ENCODE results near the gene ZNF688. TPM values are rescaled to one million over a fixed set of nuclear protein-coding genes. Genes with fewer than 3 reads are reported as not detected.
"Not testable (repeated sequence)": the region's sequence is repeated elsewhere in the genome, so short reads cannot be mapped to it uniquely, and the experiment has no call there.

The ZNF688 gene
- total and polyA plus RNA-seq, 4 donors, result 3.4 to 8.9 (median 4.8) TPM

GRCh38 chr16:30592871-30593270, 21.4 kb upstream of the ZNF688 start (continued):
- TF ChIP-seq RXRA (IDR thresholded peaks at IDR 0.05) (no peak), FOXA2 (IDR thresholded peaks at IDR 0.05) (no peak), SP1 (IDR thresholded peaks at IDR 0.05) (no peak), HNF4G (IDR thresholded peaks at IDR 0.05) (no peak), REST (IDR thresholded peaks at IDR 0.05) (no peak), TAF1 (conservative IDR thresholded peaks at IDR 0.05) (no peak), YY1 (IDR thresholded peaks at IDR 0.05) (no peak), GABPA (IDR thresholded peaks at IDR 0.05 in 1 of 2, conservative IDR thresholded peaks at IDR 0.05 in 1 of 2) (no peak)

GRCh38 chr16:30590869-30591268, 19.4 kb upstream of the ZNF688 start:
- 97% methylated on average over 9 of the region's 9 CpGs for WGBS
- not testable (repeated sequence) for H3K9ac ChIP-seq (ENCODE audit: low read depth in 1 of 2, low read length in 2 of 2); H3K27ac ChIP-seq (ENCODE audit: low read depth in 1 of 2, low read length in 2 of 2); H3K4me1 ChIP-seq (ENCODE audit: control insufficient read depth in 4 of 4, insufficient read depth in 4 of 4, low read length in 3 of 4); H3K27me3 ChIP-seq (ENCODE audit: control insufficient read depth in 4 of 4, insufficient read depth in 4 of 4, low read length in 3 of 4); DNase-seq (ENCODE audit: low spot score); H3K36me3 ChIP-seq (ENCODE audit: control insufficient read depth in 4 of 4, insufficient read depth in 3 of 4, low read depth in 1 of 4, low read length in 3 of 4); H3K9me3 ChIP-seq (ENCODE audit: control insufficient read depth in 4 of 4, low read length in 3 of 4); H3K4me3 ChIP-seq (ENCODE audit: low read depth in 1 of 3, low read length in 3 of 3)

GRCh38 chr16:30589582-30589981, 18.1 kb upstream of the ZNF688 start:
- 96% methylated on average over 2 of the region's 2 CpGs for WGBS
- peaks cover 2 to 15% (median 10%) of the 10 kb centered on the region in 4 donors for H3K4me1 ChIP-seq (ENCODE audit: control insufficient read depth in 4 of 4, insufficient read depth in 4 of 4, low read length in 3 of 4)

GRCh38 chr16:30588651-30589050, 17.1 kb upstream of the ZNF688 start:
- Histone ChIP-seq H3K4me1 (ENCODE audit: control insufficient read depth in 4 of 4, insufficient read depth in 4 of 4, low read length in 3 of 4) (peaks cover 2 to 21% (median 10%) of the 10 kb centered on the region in 4 donors), H3K27me3 (ENCODE audit: control insufficient read depth in 4 of 4, insufficient read depth in 4 of 4, low read length in 3 of 4) (no peaks in the 10 kb centered on the region), H3K4me3 (ENCODE audit: low read depth in 1 of 3, low read length in 3 of 3) (no peak overlapping the region), H3K36me3 (ENCODE audit: control insufficient read depth in 4 of 4, insufficient read depth in 3 of 4, low read depth in 1 of 4, low read length in 3 of 4) (no peaks in the 10 kb centered on the region), H3K27ac (ENCODE audit: low read depth in 1 of 2, low read length in 2 of 2) (no peak overlapping the region), H3K9ac (ENCODE audit: low read depth in 1 of 2, low read length in 2 of 2) (no peak overlapping the region), H3K9me3 (ENCODE audit: control insufficient read depth in 4 of 4, low read length in 3 of 4) (no peaks in the 10 kb centered on the region)
- no peak for TF ChIP-seq MAX (IDR thresholded peaks at IDR 0.05)
- TF ChIP-seq RXRA (IDR thresholded peaks at IDR 0.05), result no peak
- no peak for TF ChIP-seq REST (IDR thresholded peaks at IDR 0.05)
- TF ChIP-seq CTCF (IDR thresholded peaks at IDR 0.05; ENCODE audit: low read depth, low read length, missing input control), result no peak
- no peak for TF ChIP-seq YY1 (IDR thresholded peaks at IDR 0.05)
- no peak for TF ChIP-seq SP1 (IDR thresholded peaks at IDR 0.05)
- no peak for TF ChIP-seq JUND (IDR thresholded peaks at IDR 0.05)
- TF ChIP-seq EGR1 (IDR thresholded peaks at IDR 0.05; ENCODE audit: low read depth in 2 of 2), result no peak
- TF ChIP-seq HNF4G (IDR thresholded peaks at IDR 0.05), result no peak
- WGBS, result 96% methylated on average over 2 of the region's 2 CpGs
- no peak for DNase-seq (ENCODE audit: low spot score)

More at GRCh38 chr16:30589582-30589981, 18.1 kb upstream of the ZNF688 start:
- not testable (repeated sequence) for H3K9me3 ChIP-seq (ENCODE audit: control insufficient read depth in 4 of 4, low read length in 3 of 4); H3K27me3 ChIP-seq (ENCODE audit: control insufficient read depth in 4 of 4, insufficient read depth in 4 of 4, low read length in 3 of 4); H3K36me3 ChIP-seq (ENCODE audit: control insufficient read depth in 4 of 4, insufficient read depth in 3 of 4, low read depth in 1 of 4, low read length in 3 of 4); H3K9ac ChIP-seq (ENCODE audit: low read depth in 1 of 2, low read length in 2 of 2); H3K4me3 ChIP-seq (ENCODE audit: low read depth in 1 of 3, low read length in 3 of 3); H3K27ac ChIP-seq (ENCODE audit: low read depth in 1 of 2, low read length in 2 of 2); DNase-seq (ENCODE audit: low spot score)

All from liver (tissue), 9 donors.